Measurements from ENCODE around the gene CASR. TPM values are rescaled to one million over a fixed set of nuclear protein-coding genes. Genes with fewer than 3 reads are reported as not detected.

The CASR gene
- total and polyA plus RNA-seq, 2 of the 4 experiments (the other 2 are of a cell fraction) = not detected

GRCh38 chr3:122305818-122306621 lies 122.6 kb downstream of the CASR start:
- Histone ChIP-seq H2BK5ac (ENCODE audit: low read depth, low read length, poor library complexity, severe bottlenecking) (no peak overlapping the region), H3K27ac (ENCODE audit: insufficient read depth, low read length) (no peak overlapping the region), H2AFZ (replicated peaks; ENCODE audit: low read length, poor library complexity) (no peak overlapping the region), H3K27me3 (ENCODE audit: control insufficient read depth, insufficient read depth, low read length) (peaks cover 3% of the 10 kb centered on the region), H3K14ac (replicated peaks; ENCODE audit: low read depth, low read length) (no peak overlapping the region), H4K20me1 (ENCODE audit: insufficient read depth, low read length) (no peaks in the 10 kb centered on the region), H3K4ac (ENCODE audit: low read depth, low read length) (no peak overlapping the region), H2AK5ac (ENCODE audit: low read depth, low read length) (no peak overlapping the region), H3K4me3 (ENCODE audit: insufficient read depth, low read depth, low read length) (no peak overlapping the region), H3K4me1 (ENCODE audit: control insufficient read depth, insufficient read depth, low read length) (no peaks in the 10 kb centered on the region), H3K79me1 (ENCODE audit: low read depth in 1 of 2, low read length in 2 of 2) (no peaks in the 10 kb centered on the region), H2BK20ac (ENCODE audit: low read depth, low read length) (no peak overlapping the region), H3K18ac (ENCODE audit: low read depth, low read length) (no peak overlapping the region), H4K91ac (ENCODE audit: insufficient read depth, low read depth, low read length) (no peak overlapping the region), H3K4me2 (ENCODE audit: low read depth, low read length) (no peak overlapping the region), H2BK120ac (ENCODE audit: low read depth, low read length) (no peak overlapping the region), H3K9me1 (ENCODE audit: insufficient read depth, low read length) (no peaks in the 10 kb centered on the region), H4K8ac (ENCODE audit: low read depth in 2 of 2, low read length in 2 of 2) (no peak overlapping the region), H3K56ac (ENCODE audit: extremely low read depth, insufficient read depth, low read length) (no peak overlapping the region), H3K9me3 (ENCODE audit: control insufficient read depth, insufficient read depth, low read length) (no peaks in the 10 kb centered on the region), H2AK9ac (replicated peaks; ENCODE audit: low read depth, low read length, poor library complexity) (no peak overlapping the region), H3K23ac (ENCODE audit: low read depth, low read length) (no peak overlapping the region), H3K9ac (ENCODE audit: low read depth, low read length) (no peak overlapping the region), H3K36me3 (ENCODE audit: control insufficient read depth, insufficient read depth, low read length) (no peaks in the 10 kb centered on the region), H2BK15ac (ENCODE audit: low read depth, low read length) (no peak overlapping the region), H4K5ac (ENCODE audit: low read depth, low read length) (no peak overlapping the region)
- ChIA-PET CTCF (no interaction called here), POLR2A (ENCODE audit: unreplicated experiment) (no interaction called here)
- 40% methylated on average over 1 of the region's 3 CpGs; no CpG with 5 or more reads in 1 of the 2 experiments for WGBS, 2 experiments (ENCODE audit: extremely low coverage in 2 of 2, insufficient read length in 1 of 2)
- TF ChIP-seq, protein P1, sequence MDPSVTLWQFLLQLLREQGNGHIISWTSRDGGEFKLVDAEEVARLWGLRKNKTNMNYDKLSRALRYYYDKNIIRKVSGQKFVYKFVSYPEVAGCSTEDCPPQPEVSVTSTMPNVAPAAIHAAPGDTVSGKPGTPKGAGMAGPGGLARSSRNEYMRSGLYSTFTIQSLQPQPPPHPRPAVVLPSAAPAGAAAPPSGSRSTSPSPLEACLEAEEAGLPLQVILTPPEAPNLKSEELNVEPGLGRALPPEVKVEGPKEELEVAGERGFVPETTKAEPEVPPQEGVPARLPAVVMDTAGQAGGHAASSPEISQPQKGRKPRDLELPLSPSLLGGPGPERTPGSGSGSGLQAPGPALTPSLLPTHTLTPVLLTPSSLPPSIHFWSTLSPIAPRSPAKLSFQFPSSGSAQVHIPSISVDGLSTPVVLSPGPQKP (IDR thresholded peaks at IDR 0.05; ENCODE audit: borderline replicate concordance, low read depth, low read length) = no peak
- TF ChIP-seq MAFK (IDR thresholded peaks at IDR 0.05; ENCODE audit: low read depth, low read length) (no peak), RAD21 (IDR thresholded peaks at IDR 0.05; ENCODE audit: low read length) (no peak), BHLHE40 (IDR thresholded peaks at IDR 0.05; ENCODE audit: low read depth, low read length) (no peak), MXI1 (IDR thresholded peaks at IDR 0.05; ENCODE audit: borderline replicate concordance, low read depth, low read length) (no peak), RFX5 (IDR thresholded peaks at IDR 0.05; ENCODE audit: low read depth, low read length) (no peak), RCOR1 (IDR thresholded peaks at IDR 0.05; ENCODE audit: insufficient replicate concordance, low read length) (no peak)
- DNase-seq (no peak), ATAC-seq (ENCODE audit: low read depth) (no peak; the same call in 1 of the 2 replicates)
- dilution Hi-C loops (cut with HindIII; ENCODE audit: low sequenced_read_pairs, unreplicated experiment) (no loop called here), in situ Hi-C loops (cut with MboI; ENCODE audit: low sequenced_read_pairs) (no loop called here), intact Hi-C loops (cut with micrococcal nuclease) (no loop called here)
- no TSS peak for BruUV-seq (replicated peaks)

Measured in IMR-90 (cell line).